GM19468 (cell line): ENCODE data around the gene DDAH2.

Experiments used
- ATAC-seq: cut with Tn5 transposase; IDR thresholded peaks from one replicate; pipeline ENCODE4 v1.9.1; 2021; ENCODE audit warnings: mild to moderate bottlenecking, moderate library complexity, moderate number of reproducible peaks; ENCODE audit not compliant: unreplicated experiment; ENCODE audit errors: extremely low read depth

Gene DDAH2

GRCh38 chr6:31762356-31762755 is 33.3 kb upstream of the DDAH2 start, which contains the start of gene SAPCD1:
TSS of gene SAPCD1 (plus strand) at chr6:31762656. CDS start at chr6:31763055, 399 bp downstream.
- ATAC-seq, result no peak

- no peak for ATAC-seq
Measured at GRCh38 chr6:31761343-31761742, 32.2 kb upstream of the DDAH2 start.

GRCh38 chr6:31760790-31761189 is 31.7 kb upstream of the DDAH2 start:
- ATAC-seq, result no peak

- no peak for ATAC-seq
Measured at GRCh38 chr6:31758281-31758680, 29.2 kb upstream of the DDAH2 start.

GRCh38 chr6:31752739-31753319 is 23.7 kb upstream of the DDAH2 start:
- ATAC-seq, result no peak

DNA sequence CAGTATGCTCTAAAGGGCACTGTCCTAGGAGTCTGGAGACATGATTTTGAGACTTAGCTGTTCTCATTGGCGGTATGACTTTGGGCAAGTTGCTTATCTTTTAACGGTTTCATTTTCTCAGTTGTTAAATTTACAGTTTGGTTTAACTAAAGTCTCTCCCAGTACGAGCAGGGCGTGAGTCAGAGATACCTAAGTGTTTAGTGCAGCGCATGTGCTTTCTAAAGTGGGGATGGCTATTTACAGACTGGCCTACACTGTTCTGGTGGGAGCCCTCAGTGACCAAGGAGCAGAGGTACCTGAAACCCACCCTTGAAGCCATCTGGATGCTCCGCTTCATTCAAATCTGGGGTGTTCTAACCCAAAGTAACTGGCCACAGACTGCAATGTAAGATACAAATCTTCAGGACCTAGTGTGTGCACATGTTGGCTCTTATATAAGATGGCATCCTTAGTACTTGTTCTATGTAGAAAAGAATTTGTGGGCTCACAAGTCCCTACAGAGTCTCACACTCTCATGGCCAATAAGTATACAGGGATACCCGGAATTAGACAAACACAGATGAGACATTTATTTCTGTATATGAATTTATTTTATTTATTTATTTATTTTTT is 21.4 kb upstream of the DDAH2 start:
- ATAC-seq, result no peak

GRCh38 chr6:31749301-31750036 is 20.4 kb upstream of the DDAH2 start:
- no peak for ATAC-seq

GRCh38 chr6:31744422-31744821 is 15.3 kb upstream of the DDAH2 start:
- no peak for ATAC-seq

GRCh38 chr6:31742894-31743293 is 13.8 kb upstream of the DDAH2 start:
- ATAC-seq, result no peak

DNA sequence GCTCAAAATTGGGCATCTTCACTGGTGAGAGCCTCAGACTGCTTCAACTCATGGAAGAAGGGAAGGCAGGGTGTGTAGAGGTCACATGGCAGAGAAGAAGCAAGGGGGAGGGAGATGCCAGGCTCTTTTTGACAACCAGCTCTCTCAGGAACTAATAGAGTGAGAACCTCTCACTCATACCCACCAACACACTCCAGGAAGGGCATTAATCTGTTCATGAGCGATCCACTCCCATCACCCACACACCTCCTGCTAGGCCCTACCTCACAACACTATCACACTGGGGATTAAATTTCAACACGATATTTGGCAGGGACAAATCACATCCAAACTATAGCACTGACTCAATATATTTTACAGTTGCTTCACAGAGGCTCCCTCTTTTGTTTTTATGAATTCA is 12.7 kb upstream of the DDAH2 start:
- ATAC-seq, result no peak

GRCh38 chr6:31740397-31741223 is 11.5 kb upstream of the DDAH2 start:
- ATAC-seq, result no peak

DNA sequence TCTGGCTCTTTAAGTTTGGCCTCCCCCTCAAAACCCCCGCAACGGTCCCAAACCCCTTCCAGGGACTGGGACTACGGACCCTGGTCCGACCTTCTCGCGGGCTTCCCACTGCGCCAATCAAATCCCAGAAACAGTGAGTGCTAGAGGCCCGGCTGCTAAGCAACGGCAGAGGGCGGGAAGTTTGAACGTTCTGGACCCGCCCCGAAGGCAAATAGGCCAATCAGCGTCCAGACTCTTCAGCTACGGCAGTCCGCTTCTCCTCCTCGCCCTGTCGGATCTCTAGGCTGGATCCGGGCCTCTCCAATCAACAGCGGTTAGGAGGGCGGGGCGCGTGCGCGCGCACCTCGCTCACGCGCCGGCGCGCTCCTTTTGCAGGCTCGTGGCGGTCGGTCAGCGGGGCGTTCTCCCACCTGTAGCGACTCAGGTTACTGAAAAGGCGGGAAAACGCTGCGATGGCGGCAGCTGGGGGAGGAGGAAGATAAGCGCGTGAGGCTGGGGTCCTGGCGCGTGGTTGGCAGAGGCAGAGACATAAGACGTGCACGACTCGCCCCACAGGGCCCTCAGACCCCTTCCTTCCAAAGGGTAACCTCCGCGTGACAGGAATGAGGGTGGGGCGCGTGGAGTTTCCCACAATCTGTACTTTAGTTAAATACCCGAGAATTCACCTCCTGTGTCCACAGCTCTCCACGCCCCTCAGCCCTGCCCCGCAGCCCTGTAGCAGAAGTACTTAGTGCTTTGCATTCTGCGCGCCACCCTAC is 10.7 kb upstream of the DDAH2 start, which contains the start of gene MSH5:
TSS of gene MSH5 (plus strand) at position 367 of the 758 bp plus-strand sequence. CDS start 462 bp downstream, outside the sequence.
- peak; percentile 55 for ATAC-seq

DNA sequence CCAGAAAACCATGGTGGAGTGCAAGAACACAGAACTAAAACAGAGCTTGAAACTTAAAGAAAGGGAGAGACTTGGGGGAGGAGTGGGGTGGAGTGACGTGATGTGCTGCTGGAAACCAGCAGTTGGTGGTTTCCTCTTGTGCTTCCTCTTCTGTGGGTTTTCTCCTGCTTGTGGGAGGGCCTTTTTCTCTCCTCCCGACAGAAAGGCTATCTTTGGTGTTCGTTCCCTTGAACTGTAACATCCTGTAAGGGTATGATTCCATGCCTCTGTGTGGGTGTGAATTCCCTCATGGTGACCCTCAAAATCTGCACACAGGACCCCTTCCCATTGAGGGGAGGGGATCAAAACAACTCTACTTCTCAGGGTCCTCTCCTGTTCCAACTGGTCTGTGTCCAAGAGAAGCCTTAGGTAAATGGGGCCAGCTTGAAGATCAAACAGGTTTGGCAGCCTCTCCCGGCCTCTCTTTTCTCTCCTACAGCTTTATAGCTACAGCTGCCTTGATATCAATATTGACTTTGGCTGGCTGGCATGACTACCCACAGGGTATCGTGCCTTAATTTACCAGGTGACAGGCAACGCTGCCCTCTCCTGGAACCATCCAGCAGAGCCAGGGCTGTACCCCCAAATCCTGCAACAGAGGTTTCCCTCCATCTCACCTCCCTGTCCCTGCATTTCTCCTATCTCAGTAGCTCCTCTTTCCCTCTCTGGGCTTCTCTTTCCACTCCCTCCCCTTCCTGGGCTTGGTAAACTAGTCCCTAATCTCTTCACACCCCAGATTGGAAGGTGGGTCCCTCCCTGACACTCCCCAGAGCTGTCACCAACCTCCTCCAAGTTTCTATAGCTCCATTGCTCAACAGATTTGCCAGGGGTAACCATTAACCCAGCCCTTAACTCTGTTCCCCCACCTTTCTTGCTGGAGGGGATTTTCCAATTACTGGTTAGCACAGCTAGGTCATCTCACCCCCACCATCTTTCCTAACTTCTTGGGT is 9.2 kb upstream of the DDAH2 start:
- peak; percentile 14 for ATAC-seq

GRCh38 chr6:31737315-31737990 is 8.4 kb upstream of the DDAH2 start:
- no peak for ATAC-seq

DNA sequence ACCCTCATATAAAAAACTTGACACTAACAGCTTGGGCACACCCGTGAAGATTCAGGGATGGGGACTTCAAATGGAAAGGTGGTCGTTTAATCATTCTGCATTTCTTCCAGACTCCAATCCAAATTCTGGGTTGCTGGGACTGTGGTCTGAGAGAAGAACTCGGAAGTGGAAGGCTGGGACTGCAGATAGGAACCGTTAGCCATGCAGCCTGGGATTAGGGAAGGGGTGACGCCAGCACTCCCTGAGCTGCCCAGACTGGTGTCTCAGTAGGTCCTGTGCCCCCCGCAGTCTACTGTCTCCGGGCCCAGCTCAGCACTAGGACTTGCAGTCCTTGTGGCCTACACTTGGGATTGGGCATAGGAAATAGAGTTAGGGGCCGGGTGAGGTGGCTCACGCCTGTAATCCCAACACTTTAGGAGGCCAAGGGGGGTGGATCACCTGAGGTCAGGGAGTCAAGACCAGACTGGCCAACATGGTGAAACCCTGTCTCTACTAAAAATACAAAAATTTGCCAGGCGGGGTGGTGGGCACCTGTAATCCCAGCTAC is 7.7 kb upstream of the DDAH2 start:
- no peak for ATAC-seq

DNA sequence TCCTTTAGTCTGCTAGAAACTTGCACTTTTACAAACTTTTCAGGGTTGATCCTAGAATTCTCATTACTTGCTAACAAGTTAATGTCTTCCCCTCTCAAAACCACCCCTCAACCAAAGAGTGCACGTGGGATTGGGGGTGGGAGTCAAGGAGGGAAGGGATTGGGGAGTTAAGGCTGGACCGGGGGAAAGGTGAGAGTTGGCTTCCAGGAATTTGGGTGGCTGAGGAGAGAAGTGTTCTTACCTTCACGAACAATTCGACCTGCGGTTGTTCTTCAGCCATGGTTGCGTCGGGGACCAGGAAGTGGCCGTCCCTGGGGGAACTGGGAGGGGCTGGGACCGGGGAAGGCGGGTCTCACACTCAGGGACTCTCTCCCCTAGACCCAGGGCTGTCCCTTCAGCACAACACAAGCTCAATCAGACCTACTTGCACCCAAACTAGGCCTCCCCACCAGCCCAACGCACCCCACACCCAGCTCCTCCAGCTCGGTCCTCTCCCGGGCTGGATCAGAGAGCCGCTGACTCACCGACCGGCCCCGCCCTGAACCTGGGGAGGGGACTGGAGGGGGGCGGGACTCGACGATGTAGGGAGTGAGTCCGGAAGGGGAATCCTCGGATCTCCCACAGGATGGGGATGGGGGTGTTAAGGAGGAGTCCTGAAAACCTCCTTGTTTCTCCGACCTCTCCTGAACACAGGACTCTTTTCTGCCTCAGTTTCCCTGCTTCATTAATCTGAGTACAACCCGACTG is 7.1 kb upstream of the DDAH2 start, which contains the start of gene CLIC1:
TSS of gene CLIC1 (minus strand) at position 510 of the 747 bp plus-strand sequence. CDS start at position 280, 230 bp downstream.
- peak; percentile 2 for ATAC-seq

DNA sequence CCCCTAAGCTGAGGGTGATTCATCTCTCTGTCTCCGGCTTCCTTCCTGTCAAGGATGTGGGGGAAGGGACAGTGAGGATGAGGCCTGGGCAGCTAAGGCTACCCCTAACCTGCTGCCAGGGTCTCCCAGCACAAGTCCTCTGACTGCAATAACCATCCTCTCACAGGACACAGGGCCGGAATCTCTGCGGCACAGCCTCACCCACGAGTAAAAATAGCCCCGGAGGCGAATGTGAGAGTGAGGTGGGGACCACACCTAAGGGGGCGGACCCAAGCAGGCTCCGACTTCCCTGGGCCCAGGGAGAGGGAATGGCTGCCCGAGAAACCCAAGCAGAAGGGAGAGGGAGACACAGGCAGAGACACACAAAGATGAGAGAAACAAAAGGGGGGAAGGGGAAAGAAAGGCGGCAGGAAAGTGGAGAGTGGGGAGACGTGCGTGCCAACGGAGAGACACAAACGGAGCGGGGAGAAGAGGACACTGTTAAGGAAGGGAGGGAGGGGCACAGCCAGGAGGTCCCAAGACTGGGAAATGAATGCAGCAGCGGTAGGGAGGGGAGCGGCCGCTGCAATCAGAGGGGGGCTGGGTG is 5.8 kb upstream of the DDAH2 start:
- no peak for ATAC-seq
